ENCODE data around the gene PLEKHA4. TPM values are rescaled to one million over a fixed set of nuclear protein-coding genes. Genes with fewer than 3 reads are reported as not detected.
"Not testable (repeated sequence)": the region's sequence is repeated elsewhere in the genome, so short reads cannot be mapped to it uniquely, and the experiment has no call there.

Gene PLEKHA4
- polyA plus RNA-seq, 4 donors, result 20.4 to 28.7 (median 21.8) TPM

GRCh38 chr19:48889496-48889895 is 21.1 kb upstream of the PLEKHA4 start:
- DNase-seq (ENCODE audit: low read depth in 4 of 4, low spot score in 3 of 4), result not testable (repeated sequence)

DNA sequence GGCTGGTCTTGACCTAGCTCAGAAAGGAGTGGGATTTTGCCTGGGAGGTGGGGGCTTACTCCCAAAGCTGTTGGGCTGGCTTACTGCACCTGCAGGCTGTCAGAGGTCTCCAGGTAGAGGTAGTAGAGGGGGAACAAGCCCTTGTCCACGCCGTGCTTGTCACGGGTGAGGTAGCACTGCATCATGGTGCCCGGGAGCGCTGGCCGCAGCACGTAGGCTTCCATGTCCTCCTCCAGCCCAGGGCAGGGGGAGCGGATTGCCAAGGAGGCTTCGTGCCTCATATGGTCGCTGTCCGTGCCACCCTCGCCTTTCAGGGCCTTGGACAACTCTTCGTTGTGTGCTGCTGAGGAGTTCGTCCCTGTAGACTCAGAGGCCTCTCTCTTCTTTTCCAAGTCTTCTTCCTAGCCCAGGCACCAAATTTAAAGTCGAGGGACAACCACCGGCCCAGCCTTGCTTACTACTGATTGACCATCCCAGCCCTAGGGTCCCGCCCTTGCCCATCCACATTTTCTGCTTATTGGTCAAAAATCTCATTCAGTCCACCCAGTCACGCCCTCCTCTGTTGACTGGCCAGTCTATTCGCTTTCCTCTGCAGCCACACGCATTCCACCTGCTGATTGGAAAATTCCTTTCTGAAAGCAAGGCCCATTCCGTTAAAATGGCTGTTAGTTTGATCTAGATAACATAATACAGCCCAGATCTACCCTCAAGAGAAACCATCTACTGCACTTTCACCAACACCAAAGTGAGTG is 19.6 kb upstream of the PLEKHA4 start:
- DNase-seq (ENCODE audit: low read depth in 4 of 4, low spot score in 3 of 4), result no peak

- DNase-seq (ENCODE audit: low read depth in 4 of 4, low spot score in 3 of 4), result no peak
Observed at GRCh38 chr19:48883726-48884125, 15.3 kb upstream of the PLEKHA4 start.

DNA sequence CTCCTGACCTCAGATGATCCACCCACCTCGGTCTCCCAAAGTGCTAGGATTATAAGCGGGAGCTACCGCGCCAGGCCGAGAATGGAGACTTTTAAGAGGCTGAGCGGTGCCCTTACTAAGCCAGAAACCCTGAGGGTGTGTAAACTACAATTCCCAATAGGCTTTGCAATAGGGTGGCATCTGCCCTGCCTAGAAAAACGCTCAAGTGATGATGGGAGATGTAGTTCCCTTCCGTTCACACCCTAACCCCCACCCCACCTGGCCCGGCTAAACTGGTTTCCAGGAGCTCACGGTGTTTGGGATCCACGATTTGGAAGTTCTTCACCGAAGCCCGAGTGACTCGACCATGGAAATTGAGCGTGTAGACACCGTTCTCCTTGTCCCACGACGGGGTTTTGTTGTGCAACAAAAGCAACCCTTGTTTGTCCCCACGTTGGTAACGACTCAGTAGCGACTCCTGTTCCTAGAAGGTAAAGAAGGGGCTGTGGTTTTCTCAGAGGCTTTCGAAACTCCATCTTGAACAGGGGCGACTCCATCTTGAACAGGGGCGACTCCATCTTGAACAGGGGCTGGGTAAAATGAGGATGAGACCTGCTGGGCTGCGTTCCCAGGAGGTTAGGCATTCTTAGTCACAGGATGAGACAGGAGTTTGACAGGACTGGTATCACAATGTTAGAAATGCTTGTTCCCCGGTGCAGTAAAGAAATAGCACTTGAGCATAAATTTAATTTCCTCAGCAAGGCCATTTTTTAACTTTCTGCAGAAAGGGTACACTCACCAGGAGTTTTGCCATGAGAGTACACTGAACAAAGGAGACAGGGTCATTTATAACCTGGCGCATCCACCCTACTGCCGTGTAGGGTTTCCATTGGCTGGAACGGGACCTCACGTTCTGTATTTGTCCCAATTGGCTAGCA is 13.6 kb upstream of the PLEKHA4 start:
- no peak for DNase-seq (ENCODE audit: low read depth in 4 of 4, low spot score in 3 of 4)

GRCh38 chr19:48879696-48880095 is 11.3 kb upstream of the PLEKHA4 start:
- DNase-seq (ENCODE audit: low read depth in 4 of 4, low spot score in 3 of 4), result not testable (repeated sequence)

DNA sequence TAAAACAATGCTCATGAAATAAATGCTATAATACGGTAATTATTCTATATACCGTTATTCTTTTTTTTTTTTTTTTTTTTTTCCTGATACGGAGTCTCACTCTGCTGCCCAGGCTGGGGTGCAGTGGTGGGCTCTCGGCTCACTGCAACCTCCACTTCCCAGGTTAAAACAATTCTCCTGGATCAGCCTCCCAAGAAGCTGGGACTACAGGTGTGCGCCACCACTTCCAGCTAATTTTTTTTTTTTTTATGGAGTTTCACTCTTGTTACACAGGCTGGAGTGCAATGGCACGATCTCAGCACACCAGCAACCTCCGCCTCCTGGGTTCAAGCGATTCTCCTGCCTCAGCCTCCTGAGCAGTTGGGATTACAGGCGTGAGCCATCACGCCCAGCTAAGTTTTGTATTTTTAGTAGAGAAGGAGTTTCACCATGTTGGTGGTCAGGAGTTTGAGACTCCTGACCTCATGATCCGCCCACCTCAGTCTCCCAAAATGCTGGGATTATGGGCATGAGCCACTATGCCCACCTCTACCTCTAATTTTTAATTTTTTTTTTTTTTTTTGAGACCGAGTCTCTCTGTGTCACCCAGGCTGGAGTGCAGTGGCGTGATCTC is 10.7 kb upstream of the PLEKHA4 start:
- no peak for DNase-seq (ENCODE audit: low read depth in 4 of 4, low spot score in 3 of 4)

DNA sequence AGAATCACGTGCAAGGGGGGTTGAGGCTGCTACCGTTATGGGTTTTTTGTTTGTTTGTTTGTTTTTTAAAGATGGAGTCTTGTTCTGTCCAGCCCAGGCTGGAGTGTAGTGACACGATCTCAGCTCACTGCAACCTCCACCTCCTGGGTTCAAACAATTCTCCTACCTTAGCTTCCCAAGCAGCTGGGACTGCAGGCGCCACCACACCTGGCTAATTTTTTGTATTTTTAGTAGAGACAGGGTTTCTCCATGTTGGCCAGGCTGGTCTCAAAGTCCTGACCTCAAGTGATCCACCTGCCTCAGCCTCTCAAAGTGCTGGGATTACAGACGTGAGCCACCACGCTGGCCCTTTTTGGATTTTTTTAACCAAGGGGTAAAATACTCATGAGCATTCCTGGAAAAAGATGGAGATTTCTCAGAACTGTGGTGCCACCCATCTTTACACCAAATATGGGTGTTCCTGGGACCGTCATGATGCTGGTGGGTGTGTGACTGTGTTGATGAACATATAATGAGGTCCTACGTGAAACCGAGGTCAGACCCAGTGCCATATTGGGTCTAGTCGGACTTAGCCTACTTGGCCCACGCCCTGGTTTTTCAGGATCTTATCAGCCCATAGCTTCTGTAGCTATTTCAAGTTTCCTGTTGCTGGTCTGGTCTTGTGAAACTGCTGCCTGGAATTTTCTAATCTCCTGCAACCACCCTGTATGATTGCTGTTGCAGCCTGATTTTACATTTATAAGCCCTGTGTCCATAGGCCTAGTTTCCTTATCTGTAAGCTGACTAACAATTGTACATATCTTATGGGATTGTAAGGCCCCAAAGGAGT is 10.0 kb upstream of the PLEKHA4 start:
- DNase-seq (ENCODE audit: low read depth in 4 of 4, low spot score in 3 of 4), result no peak

DNA sequence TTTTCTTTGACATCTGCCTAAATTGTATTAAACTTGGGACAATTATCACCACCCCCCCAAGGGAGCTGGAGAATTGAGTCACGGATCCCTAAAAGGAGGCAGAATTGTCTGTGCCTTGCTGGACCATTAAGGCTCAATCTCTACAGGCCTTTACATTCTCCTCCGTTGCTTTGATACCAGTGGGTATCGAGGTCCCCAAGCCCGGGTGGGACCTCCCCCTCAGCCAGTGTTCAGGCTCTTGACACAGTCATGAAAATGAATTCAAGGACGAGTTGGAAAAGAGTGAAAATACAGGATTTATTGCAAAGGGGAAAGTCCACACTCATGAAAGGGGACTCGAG is 9.4 kb upstream of the PLEKHA4 start:
- no peak for DNase-seq (ENCODE audit: low read depth in 4 of 4, low spot score in 3 of 4)

DNA sequence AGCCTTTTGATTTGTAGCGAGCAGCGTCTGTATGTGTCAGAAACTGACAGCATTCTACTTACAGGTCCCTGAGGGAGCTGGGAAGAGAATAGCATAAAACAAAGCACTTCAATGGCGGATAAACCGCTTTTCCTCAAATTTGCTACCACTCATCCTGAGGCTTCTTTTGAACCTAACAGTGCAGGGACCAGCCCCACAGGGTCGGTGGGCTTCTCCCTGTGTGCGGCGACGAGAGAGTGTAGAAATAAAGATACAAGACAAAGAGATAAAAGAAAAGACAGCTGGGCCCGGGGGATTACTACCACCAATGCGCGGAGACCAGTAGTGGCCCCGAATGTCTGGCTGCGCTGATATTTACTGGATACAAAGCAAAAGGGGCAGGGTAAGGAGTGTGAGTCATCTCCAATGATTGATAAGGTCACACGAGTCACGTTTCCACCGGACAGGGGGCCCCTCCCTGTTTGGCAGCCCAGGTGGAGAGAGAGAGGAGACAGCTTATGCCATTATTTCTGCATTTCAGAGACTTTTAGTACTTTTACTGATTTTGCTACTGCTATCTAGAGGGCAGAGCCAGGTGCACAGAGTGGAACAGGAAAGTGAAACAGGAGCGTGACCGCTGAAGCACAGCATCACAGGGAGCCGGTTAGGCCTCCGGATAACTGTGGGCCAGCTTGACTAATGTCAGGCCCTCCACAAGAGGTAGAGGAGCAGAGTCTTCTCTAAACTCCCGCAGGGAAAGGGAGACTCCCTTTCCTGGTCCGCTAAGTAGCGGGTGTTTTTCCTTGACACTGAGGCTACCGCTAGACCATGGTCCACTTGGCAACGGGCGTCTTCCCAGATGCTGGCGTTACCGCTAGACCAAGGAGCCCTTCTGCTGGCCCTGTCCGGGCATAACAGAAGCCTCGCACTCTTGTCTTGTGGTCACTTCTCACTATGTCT is 7.9 kb upstream of the PLEKHA4 start:
- not testable (repeated sequence) for DNase-seq (ENCODE audit: low read depth in 4 of 4, low spot score in 3 of 4)

DNA sequence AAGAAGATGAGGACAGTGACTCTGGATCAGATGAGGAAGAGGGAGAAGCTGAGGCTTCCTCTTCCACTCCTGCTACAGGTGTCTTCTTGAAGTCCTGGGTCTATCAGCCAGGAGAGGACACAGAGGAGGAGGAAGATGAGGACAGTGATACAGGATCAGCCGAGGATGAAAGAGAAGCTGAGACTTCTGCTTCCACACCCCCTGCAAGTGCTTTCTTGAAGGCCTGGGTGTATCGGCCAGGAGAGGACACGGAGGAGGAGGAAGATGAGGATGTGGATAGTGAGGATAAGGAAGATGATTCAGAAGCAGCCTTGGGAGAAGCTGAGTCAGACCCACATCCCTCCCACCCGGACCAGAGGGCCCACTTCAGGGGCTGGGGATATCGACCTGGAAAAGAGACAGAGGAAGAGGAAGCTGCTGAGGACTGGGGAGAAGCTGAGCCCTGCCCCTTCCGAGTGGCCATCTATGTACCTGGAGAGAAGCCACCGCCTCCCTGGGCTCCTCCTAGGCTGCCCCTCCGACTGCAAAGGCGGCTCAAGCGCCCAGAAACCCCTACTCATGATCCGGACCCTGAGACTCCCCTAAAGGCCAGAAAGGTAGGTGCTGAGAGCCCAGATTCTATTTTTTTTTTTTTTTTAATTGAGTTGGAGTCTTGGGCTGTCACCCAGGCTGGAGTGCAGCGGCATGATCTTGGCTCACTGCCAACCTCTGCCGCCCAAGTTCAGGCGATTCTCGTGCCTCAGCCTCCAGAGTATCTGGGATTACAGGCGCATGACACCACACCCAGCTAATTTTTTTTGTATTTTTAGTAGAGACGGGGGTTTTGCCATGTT is 6.1 kb upstream of the PLEKHA4 start:
- DNase-seq (ENCODE audit: low read depth in 4 of 4, low spot score in 3 of 4), result no peak

- no peak for DNase-seq (ENCODE audit: low read depth in 4 of 4, low spot score in 3 of 4)
Observed at GRCh38 chr19:48873476-48874302, 5.3 kb upstream of the PLEKHA4 start.

- DNase-seq (ENCODE audit: low read depth in 4 of 4, low spot score in 3 of 4), result peak in 3 of 4 donors; percentile 77 to 86 (median 80)
Observed at GRCh38 chr19:48872884-48873475, 4.6 kb upstream of the PLEKHA4 start.

- peak; percentile 97 to 100 (median 97) for DNase-seq (ENCODE audit: low read depth in 4 of 4, low spot score in 3 of 4)
Observed at GRCh38 chr19:48872182-48872883, 3.9 kb upstream of the PLEKHA4 start, which contains the start of gene PPP1R15A. TSS of gene PPP1R15A (plus strand) at chr19:48872421. CDS start at chr19:48873234, 813 bp downstream.

- DNase-seq (ENCODE audit: low read depth in 4 of 4, low spot score in 3 of 4), result not testable (repeated sequence)
Observed at GRCh38 chr19:48871471-48872181, 3.2 kb upstream of the PLEKHA4 start.

DNA sequence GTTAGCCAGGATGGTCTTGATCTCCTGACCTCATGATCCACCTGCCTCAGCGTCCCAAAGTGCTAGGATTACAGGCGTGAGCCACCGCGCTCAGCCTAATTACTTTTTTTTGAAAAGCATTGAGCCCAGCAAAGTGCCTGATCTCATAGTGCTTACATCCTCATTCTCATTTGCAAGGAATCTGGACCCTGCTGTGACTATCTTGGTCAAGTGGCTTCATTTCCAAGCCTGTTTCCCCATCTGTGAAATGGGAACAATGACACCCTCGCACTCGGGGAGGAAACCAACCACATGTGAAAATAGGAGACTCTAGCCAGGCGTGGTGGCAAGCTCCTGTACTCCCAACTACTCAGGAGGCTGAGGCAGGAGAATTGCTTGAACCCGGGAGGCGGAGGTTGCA is 1.6 kb upstream of the PLEKHA4 start:
- no peak for DNase-seq (ENCODE audit: low read depth in 4 of 4, low spot score in 3 of 4)

- no peak for DNase-seq (ENCODE audit: low read depth in 4 of 4, low spot score in 3 of 4)
Observed at GRCh38 chr19:48867746-48868113, 687 bp downstream of the PLEKHA4 start.
